NCI-H146 (cell line): ENCODE results near the gene C1QTNF9B.

Source experiments
- DNase-seq: peaks from one replicate; lab custom pipeline; 2025; lab: John Stamatoyannopoulos, UW

C1QTNF9B gene

GRCh38 chr13:23858546-23858945, 38.8 kb downstream of the C1QTNF9B start:
- no peak for DNase-seq

DNA sequence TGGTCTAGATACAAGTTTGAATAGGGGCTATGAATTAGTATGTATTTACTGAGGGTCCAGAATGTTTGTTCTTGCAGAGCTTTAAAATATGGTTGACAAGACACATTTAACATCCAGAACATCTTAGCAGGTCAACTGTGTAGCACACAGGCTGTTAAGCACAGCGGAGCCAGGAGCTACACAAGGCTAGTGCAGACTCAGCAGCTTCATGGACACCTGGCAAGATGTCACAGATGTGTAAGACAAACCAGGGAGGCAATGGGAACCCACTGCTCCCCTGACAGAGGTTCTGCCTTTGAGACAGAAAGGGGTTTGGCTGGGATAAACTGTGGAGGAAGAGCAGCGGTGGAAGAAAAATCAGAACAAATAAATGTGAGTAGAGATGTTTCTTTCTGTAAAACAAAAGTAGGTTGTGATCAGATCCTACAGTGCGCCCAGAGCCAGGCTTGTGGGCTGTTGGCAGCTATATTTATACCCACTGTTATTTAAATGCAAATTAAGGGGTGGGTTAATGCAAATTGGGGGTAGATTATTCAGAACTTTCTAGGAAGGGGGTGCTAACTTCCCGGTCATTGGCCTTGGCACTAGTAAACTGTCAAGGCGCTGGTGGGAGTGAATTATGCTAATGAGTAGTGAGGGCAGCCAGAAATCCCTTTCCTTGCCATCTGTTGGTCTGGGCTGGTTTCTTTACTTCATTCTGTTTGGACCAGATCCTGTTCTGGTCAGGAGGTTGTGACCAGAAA, 41.1 kb downstream of the C1QTNF9B start:
- DNase-seq, result no peak

DNA sequence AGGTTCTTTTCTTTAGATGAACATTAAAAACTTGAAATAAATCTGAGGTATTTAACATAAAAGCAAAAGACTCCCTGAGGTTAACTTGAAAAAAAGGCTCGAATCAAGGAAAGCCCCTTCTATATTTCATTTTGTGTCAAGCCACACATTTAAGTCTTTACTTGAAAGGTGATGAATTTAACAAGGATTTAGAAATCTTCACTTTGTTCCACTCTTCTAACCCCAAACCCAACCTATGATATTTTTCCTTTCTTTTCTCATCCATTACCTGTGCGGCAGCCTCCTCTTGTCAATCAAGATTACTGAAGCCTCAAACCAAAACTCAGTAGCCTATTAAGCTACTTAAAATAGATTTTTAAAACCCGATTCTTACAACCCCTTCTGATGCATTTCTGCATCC, 41.9 kb downstream of the C1QTNF9B start:
- DNase-seq, result no peak

DNA sequence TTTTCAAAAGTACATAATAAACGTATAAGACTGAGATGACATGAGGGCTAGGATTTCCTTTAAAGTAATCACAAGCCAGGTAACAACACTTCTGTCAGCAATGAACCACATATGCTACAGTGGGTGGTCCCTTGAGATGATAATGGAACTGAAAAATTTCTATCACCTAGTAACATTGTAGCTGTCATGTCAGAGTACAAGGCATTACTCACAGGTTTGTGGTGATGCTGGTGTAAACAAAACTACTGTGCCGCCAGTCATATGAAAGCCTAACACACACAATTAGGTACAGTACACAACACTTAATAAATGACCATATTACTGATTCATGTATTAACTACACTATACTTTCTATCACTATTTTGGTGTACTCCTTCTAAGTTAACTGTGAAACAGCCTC, 45.0 kb downstream of the C1QTNF9B start:
- no peak for DNase-seq

GRCh38 chr13:23851106-23851505, 46.2 kb downstream of the C1QTNF9B start:
- no peak for DNase-seq

GRCh38 chr13:23850134-23850533, 47.2 kb downstream of the C1QTNF9B start:
- no peak for DNase-seq

DNA sequence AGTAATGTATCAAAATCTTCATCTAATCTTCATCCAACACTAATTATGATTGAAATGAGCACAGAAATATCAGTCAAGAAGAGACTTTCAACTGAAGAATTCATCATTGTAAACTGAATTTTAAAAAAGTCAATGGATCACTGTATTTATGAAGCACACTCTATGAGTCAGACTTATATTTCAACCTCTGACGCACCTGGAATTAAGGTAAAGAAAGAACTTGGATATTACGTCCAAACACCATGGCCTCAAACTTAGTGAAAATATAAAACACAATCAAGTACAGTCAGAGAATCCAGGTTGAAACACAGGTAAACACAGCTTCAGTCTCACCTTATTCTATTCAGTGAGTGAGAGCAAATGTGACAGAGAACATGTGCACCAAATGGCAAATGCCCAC, 47.6 kb downstream of the C1QTNF9B start:
- DNase-seq, result no peak

- no peak for DNase-seq
These were observed 48.6 kb downstream of the C1QTNF9B start for GRCh38 chr13:23848646-23849141.

GRCh38 chr13:23848019-23848418, 49.3 kb downstream of the C1QTNF9B start:
- no peak for DNase-seq

DNA sequence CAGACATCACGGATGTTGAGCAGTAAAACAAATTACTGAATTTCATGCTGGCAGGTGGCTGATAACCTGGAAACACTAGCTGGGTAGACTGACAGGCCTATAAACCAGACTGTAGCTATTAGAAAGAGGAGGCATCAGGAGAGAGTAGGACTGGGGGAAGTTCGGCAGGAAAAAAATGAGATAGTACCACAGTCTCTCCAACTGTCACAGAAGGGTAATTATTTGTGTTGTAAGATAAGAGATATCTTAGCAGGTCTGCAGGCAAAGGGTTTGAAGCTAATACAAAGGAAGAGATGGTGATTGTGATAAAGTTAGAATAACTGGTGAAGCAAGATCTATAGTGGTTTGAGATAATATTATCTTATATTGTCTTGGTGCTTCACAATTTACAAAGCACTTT, 49.8 kb downstream of the C1QTNF9B start:
- DNase-seq, result no peak

GRCh38 chr13:23845105-23845725, 52.1 kb downstream of the C1QTNF9B start:
- no peak for DNase-seq

DNA sequence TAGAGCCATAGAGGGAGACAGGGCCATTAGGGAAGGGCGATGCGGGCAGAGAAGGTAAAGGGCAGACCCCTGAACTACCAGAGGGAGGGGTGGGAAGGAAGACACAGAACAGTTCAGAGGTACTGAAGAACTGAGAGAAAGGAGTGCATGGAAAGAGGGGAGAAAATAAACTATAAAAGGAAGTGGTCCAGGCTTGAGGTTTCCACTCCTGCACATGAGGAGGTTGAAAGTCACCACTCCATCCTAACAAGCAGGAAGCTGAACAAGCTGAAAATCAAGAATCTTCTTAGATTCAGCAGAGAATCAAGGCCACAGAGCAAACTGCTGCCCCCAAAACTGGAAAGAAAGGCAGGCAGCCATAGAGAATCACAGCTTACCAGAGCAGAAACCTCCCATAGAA, 53.2 kb downstream of the C1QTNF9B start:
- DNase-seq, result no peak

GRCh38 chr13:23843436-23843835, 53.9 kb downstream of the C1QTNF9B start:
- DNase-seq, result no peak

DNA sequence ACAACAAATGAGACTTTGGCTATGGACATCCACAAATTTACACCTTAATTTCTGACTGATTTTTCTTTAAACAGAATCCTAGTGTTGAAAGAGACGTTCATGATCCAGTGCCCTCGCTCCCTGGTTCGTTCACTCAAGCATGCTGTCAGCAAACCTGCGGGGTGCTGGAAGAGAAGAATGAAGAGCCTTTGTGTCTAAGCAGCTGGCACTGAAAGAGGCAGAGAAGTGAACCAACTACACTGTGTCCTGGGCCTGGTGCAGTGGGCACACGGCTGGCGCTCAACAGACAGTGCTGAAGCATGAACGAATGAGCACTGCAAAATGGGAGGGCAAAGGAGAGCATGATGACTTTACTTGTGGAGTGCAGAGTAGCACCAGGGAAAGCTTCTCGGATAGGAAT, 54.9 kb downstream of the C1QTNF9B start:
- no peak for DNase-seq
